Central memory CD8-positive, alpha-beta T cell (primary cell): Measurements from ENCODE around the gene ROCK2.

ENCODE experiments used
- ATAC-seq: fragments of 150-1000 bp; cut with Tn5 transposase; replicated peaks from 2 replicates; pipeline ENCODE4 v1.10.0; 2022; ENCODE audit warnings: mild to moderate bottlenecking, moderate FRiP score, moderate number of reproducible peaks; ENCODE audit not compliant: poor library complexity, severe bottlenecking; ENCODE audit errors: extremely low read depth
- DNase-seq, 2 donors: peaks; one replicate each; pipeline ENCODE4 v3.0.0; 2021; ENCODE audit warnings: low spot score in 2 of 2
- H3K27ac Mint-ChIP-seq: one replicate; pipeline ENCODE4 v1.8.0; 2022; ENCODE audit warnings: low read depth, mild to moderate bottlenecking, moderate library complexity, mixed read lengths
- H3K27me3 Mint-ChIP-seq: one replicate; pipeline ENCODE4 v1.8.0; 2022; ENCODE audit warnings: mixed read lengths
- H3K36me3 Mint-ChIP-seq: one replicate; pipeline ENCODE4 v1.8.0; 2022; ENCODE audit warnings: mild to moderate bottlenecking, moderate library complexity, mixed read lengths; ENCODE audit not compliant: insufficient read depth
- H3K4me1 Mint-ChIP-seq: one replicate; pipeline ENCODE4 v1.8.0; 2022; ENCODE audit warnings: mixed read lengths
- H3K4me3 Mint-ChIP-seq: one replicate; pipeline ENCODE4 v1.8.0; 2022; ENCODE audit warnings: mild to moderate bottlenecking, moderate library complexity, mixed read lengths
- H3K9me3 Mint-ChIP-seq: one replicate; pipeline ENCODE4 v1.8.0; 2022; ENCODE audit warnings: mixed read lengths

The ROCK2 gene

GRCh38 chr2:11376071-11376470 lies 31.6 kb upstream of the ROCK2 start:
- no peak overlapping the region for H3K27ac Mint-ChIP-seq
- H3K36me3 Mint-ChIP-seq = no peaks in the 10 kb centered on the region
- no peak overlapping the region for H3K4me3 Mint-ChIP-seq
- peaks cover 14% of the 10 kb centered on the region for H3K27me3 Mint-ChIP-seq
- H3K9me3 Mint-ChIP-seq = no peaks in the 10 kb centered on the region
- DNase-seq (no peak), ATAC-seq (no peak)
- no peaks in the 10 kb centered on the region for H3K4me1 Mint-ChIP-seq

GRCh38 chr2:11375689-11376027 lies 31.2 kb upstream of the ROCK2 start:
- no peak overlapping the region for H3K27ac Mint-ChIP-seq
- no peaks in the 10 kb centered on the region for H3K36me3 Mint-ChIP-seq
- peaks cover 14% of the 10 kb centered on the region for H3K27me3 Mint-ChIP-seq
- no peaks in the 10 kb centered on the region for H3K4me1 Mint-ChIP-seq
- ATAC-seq = no peak
- DNase-seq = no peak
- H3K9me3 Mint-ChIP-seq = no peaks in the 10 kb centered on the region
- no peak overlapping the region for H3K4me3 Mint-ChIP-seq

GRCh38 chr2:11375025-11375688 lies 30.7 kb upstream of the ROCK2 start:
- H3K4me1 Mint-ChIP-seq = no peaks in the 10 kb centered on the region
- ATAC-seq = no peak
- H3K9me3 Mint-ChIP-seq = no peaks in the 10 kb centered on the region
- no peak overlapping the region for H3K4me3 Mint-ChIP-seq
- H3K27ac Mint-ChIP-seq = no peak overlapping the region
- DNase-seq = no peak
- H3K27me3 Mint-ChIP-seq = peaks cover 14% of the 10 kb centered on the region
- no peaks in the 10 kb centered on the region for H3K36me3 Mint-ChIP-seq

- no peaks in the 10 kb centered on the region for H3K4me1 Mint-ChIP-seq
- no peaks in the 10 kb centered on the region for H3K9me3 Mint-ChIP-seq
- no peak overlapping the region for H3K4me3 Mint-ChIP-seq
- H3K36me3 Mint-ChIP-seq = no peaks in the 10 kb centered on the region
- H3K27me3 Mint-ChIP-seq = peaks cover 14% of the 10 kb centered on the region
- H3K27ac Mint-ChIP-seq = no peak overlapping the region
- no peak for DNase-seq
- no peak for ATAC-seq
Measured at GRCh38 chr2:11373096-11373495, 28.7 kb upstream of the ROCK2 start.

GRCh38 chr2:11371092-11371937 lies 26.9 kb upstream of the ROCK2 start:
- peaks cover 14% of the 10 kb centered on the region for H3K27me3 Mint-ChIP-seq
- no peaks in the 10 kb centered on the region for H3K36me3 Mint-ChIP-seq
- no peaks in the 10 kb centered on the region for H3K4me1 Mint-ChIP-seq
- ATAC-seq (no peak), DNase-seq (no peak)
- H3K4me3 Mint-ChIP-seq = no peak overlapping the region
- H3K9me3 Mint-ChIP-seq = no peaks in the 10 kb centered on the region
- no peak overlapping the region for H3K27ac Mint-ChIP-seq

- Mint-ChIP-seq H3K27me3 (peaks cover 14% of the 10 kb centered on the region), H3K36me3 (no peaks in the 10 kb centered on the region), H3K9me3 (no peaks in the 10 kb centered on the region), H3K4me3 (no peak overlapping the region), H3K27ac (no peak overlapping the region), H3K4me1 (no peaks in the 10 kb centered on the region)
- DNase-seq = no peak
- no peak for ATAC-seq
Measured at GRCh38 chr2:11370377-11371091, 26.1 kb upstream of the ROCK2 start.

- Mint-ChIP-seq H3K27ac (no peak overlapping the region), H3K4me1 (no peaks in the 10 kb centered on the region)
Measured at GRCh38 chr2:11368059-11368572, 23.7 kb upstream of the ROCK2 start.

GRCh38 chr2:11367170-11367730 lies 22.8 kb upstream of the ROCK2 start:
- no peak overlapping the region for H3K4me3 Mint-ChIP-seq
- no peaks in the 10 kb centered on the region for H3K9me3 Mint-ChIP-seq
- no peak overlapping the region for H3K27ac Mint-ChIP-seq

More at GRCh38 chr2:11368059-11368572, 23.7 kb upstream of the ROCK2 start:
- Mint-ChIP-seq H3K4me3 (no peak overlapping the region), H3K9me3 (no peaks in the 10 kb centered on the region), H3K36me3 (no peaks in the 10 kb centered on the region), H3K27me3 (peaks cover 27% of the 10 kb centered on the region)
- ATAC-seq = no peak
- no peak for DNase-seq

GRCh38 chr2:11366326-11366741 lies 21.9 kb upstream of the ROCK2 start:
- DNase-seq (no peak), ATAC-seq (no peak)
- Mint-ChIP-seq H3K4me3 (no peak overlapping the region), H3K27me3 (peaks cover 20% of the 10 kb centered on the region), H3K4me1 (no peaks in the 10 kb centered on the region), H3K36me3 (no peaks in the 10 kb centered on the region), H3K9me3 (no peaks in the 10 kb centered on the region), H3K27ac (no peak overlapping the region)

More at GRCh38 chr2:11367170-11367730, 22.8 kb upstream of the ROCK2 start:
- H3K27me3 Mint-ChIP-seq = peaks cover 25% of the 10 kb centered on the region
- no peaks in the 10 kb centered on the region for H3K36me3 Mint-ChIP-seq
- no peak for DNase-seq
- no peak for ATAC-seq
- no peaks in the 10 kb centered on the region for H3K4me1 Mint-ChIP-seq

- Mint-ChIP-seq H3K27me3 (peaks cover 20% of the 10 kb centered on the region), H3K4me3 (no peak overlapping the region)
- DNase-seq = no peak
Measured at GRCh38 chr2:11365096-11365879, 20.9 kb upstream of the ROCK2 start.

GRCh38 chr2:11364565-11364887 lies 20.1 kb upstream of the ROCK2 start:
- no peak for DNase-seq
- no peak overlapping the region for H3K27ac Mint-ChIP-seq
- no peaks in the 10 kb centered on the region for H3K36me3 Mint-ChIP-seq
- no peak overlapping the region for H3K4me3 Mint-ChIP-seq
- ATAC-seq = no peak
- no peaks in the 10 kb centered on the region for H3K4me1 Mint-ChIP-seq
- H3K27me3 Mint-ChIP-seq = peaks cover 20% of the 10 kb centered on the region
- H3K9me3 Mint-ChIP-seq = no peaks in the 10 kb centered on the region

More at GRCh38 chr2:11365096-11365879, 20.9 kb upstream of the ROCK2 start:
- Mint-ChIP-seq H3K9me3 (no peaks in the 10 kb centered on the region), H3K4me1 (no peaks in the 10 kb centered on the region), H3K27ac (no peak overlapping the region), H3K36me3 (no peaks in the 10 kb centered on the region)
- no peak for ATAC-seq
